Testis (tissue), 3 donors: ENCODE data around the gene BTBD10. TPM values are rescaled to one million over a fixed set of nuclear protein-coding genes. Genes with fewer than 3 reads are reported as not detected.

Experiments
- DNase-seq: peaks from one replicate; pipeline ENCODE4 v3.0.0-alpha.2; 2019
- H3K27ac ChIP-seq, 2 donors: fragments of 200-600 bp; sonication (generic); one replicate each; pipeline ENCODE4 v1.5.1; 2019
- H3K27me3 ChIP-seq: fragments of 200-600 bp; sonication (generic); one replicate; pipeline ENCODE4 v1.5.1; 2019
- H3K36me3 ChIP-seq: fragments of 200-600 bp; sonication (generic); one replicate; pipeline ENCODE4 v1.5.1; 2017; ENCODE audit warnings: low read depth; ENCODE audit errors: missing control alignments
- H3K4me1 ChIP-seq: fragments of 200-600 bp; sonication (generic); one replicate; pipeline ENCODE4 v1.5.1; 2019
- H3K4me3 ChIP-seq, 2 donors: fragments of 200-600 bp; sonication (generic); one replicate each; pipeline ENCODE4 v1.5.1; 2017 to 2019
- H3K9me3 ChIP-seq: fragments of 200-600 bp; sonication (generic); one replicate; pipeline ENCODE4 v1.5.1; 2017
- POLR2A ChIP-seq: fragments of 450-650 bp; IDR thresholded peaks from one replicate; pipeline ENCODE4 v1.6.1; 2017; ENCODE audit warnings: antibody characterized with exemption, mild to moderate bottlenecking, moderate library complexity
- WGBS, 2 donors: methylation state at CpG; one replicate each; pipeline ENCODE4 v1.1.5; 2018; 5-methylcytosine and 5-hydroxymethylcytosine counted together
- intact Hi-C: fragments of 100-400 bp; cut with DNase I; formaldehyde crosslinking; loops from one replicate; pipeline ENCODE4 v1.15.1; 2023; ENCODE audit warnings: low total_unique reads
- polyA plus RNA-seq: library from polyadenylated mRNA; stranded (reverse); fragments of 350-450 nt; fragmentation: Illumina TruSeq; extraction: RNeasy Lipid Tissue Mini Kit (QIAGEN cat#74804); gene quantifications from one replicate; pipeline ENCODE4 v1.2.3, GENCODE V29; 2014; ENCODE audit warnings: low read depth, low replicate concordance; ENCODE audit not compliant: insufficient read depth
- total RNA-seq, 2 donors: library from RNA; depleted of rRNA; stranded (reverse); fragments of >200 nt; gene quantifications; one replicate each; pipeline ENCODE4 v1.2.3, GENCODE V29; 2016
- TF ChIP-seq, protein P1 (sequence below), 3 experiments: fragments of 450-650 bp in 2 of 3; fragments of 200-600 bp in 1 of 3; sonication (generic) in 1 of 3; IDR thresholded peaks; one replicate each; pipeline ENCODE4 v1.5.1; 2016 to 2019; ENCODE audit warnings: antibody characterized with exemption in 3 of 3, mild to moderate bottlenecking in 2 of 3, moderate library complexity in 1 of 3

BTBD10 gene
- total and polyA plus RNA-seq, 3 donors from 2014 or later, result 47.0 to 81.7 (median 69.4) TPM

DNA sequence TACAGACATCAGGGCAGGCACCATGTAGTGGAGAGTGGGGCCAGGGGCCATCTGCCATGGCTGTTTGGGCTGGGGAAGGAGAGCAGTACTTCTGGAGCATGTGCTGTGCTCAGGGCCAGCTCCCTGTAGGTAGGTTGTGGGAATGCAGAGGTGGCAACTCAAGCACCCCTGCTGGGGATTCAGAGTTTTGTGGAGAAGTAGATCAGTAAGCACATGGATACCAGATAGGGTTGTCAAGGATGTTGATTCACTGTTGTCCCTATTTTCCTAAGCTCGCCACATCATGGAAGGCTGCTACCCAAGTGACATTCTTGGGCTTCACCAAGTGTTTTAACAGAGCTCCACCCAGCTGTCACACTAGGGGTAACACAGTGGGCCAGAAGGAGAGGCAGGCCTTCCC lies 118.2 kb downstream of the BTBD10 start:
- WGBS, 2 donors, result 88 to 89% methylated on average over 1 of the region's 1 CpG
- H3K4me3 ChIP-seq, result no peak overlapping the region
- H3K36me3 ChIP-seq, result no peaks in the 10 kb centered on the region
- H3K27me3 ChIP-seq, result no peaks in the 10 kb centered on the region
- intact Hi-C loops, result no loop called here
- TF ChIP-seq, protein P1, sequence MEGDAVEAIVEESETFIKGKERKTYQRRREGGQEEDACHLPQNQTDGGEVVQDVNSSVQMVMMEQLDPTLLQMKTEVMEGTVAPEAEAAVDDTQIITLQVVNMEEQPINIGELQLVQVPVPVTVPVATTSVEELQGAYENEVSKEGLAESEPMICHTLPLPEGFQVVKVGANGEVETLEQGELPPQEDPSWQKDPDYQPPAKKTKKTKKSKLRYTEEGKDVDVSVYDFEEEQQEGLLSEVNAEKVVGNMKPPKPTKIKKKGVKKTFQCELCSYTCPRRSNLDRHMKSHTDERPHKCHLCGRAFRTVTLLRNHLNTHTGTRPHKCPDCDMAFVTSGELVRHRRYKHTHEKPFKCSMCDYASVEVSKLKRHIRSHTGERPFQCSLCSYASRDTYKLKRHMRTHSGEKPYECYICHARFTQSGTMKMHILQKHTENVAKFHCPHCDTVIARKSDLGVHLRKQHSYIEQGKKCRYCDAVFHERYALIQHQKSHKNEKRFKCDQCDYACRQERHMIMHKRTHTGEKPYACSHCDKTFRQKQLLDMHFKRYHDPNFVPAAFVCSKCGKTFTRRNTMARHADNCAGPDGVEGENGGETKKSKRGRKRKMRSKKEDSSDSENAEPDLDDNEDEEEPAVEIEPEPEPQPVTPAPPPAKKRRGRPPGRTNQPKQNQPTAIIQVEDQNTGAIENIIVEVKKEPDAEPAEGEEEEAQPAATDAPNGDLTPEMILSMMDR (IDR thresholded peaks at IDR 0.05), result no peak
- no peak for TF ChIP-seq POLR2A
- DNase-seq, result no peak
- H3K27ac ChIP-seq, result no peak overlapping the region
- no peaks in the 10 kb centered on the region for H3K9me3 ChIP-seq
- H3K4me1 ChIP-seq, result no peaks in the 10 kb centered on the region

DNA sequence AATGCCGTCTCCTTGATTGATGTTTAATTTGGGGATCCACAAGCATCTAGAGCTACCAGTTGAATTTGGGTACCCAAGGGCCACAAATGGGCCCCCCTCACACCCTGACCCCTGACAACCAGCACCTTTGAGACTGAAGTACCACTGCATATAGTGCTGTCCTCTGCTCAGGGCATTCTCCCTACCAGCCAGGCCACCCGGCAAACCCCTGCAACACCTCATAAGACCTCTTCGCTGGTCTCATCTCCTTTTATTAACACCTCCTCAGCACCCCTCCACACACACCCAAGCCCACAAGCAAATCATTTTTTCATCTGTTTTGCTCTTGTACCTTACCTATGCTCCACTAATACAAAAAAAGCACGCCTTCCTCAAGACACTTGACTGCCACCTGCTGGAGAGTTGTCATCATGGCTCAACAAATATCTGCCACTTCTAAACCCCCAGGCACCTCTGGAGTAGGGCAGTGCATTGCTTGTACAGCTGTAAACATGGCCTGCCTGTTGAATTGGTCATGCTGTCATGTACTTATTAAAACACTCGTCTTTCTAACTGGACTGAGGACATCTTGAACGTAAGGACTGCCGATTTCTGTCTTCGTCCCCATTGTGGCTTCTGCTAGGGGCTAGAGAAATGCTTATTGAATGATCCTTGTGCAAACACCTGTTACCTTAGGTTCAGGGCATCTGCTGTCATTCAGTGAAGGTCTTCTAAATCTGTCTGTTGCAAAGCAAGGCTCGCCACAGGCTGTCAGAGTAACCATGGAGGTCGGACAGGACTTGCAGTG lies 118.9 kb downstream of the BTBD10 start:
- intact Hi-C loops, result no loop called here
- Histone ChIP-seq H3K36me3 (no peaks in the 10 kb centered on the region), H3K27ac (no peak overlapping the region), H3K4me3 (no peak overlapping the region), H3K27me3 (no peaks in the 10 kb centered on the region), H3K4me1 (no peaks in the 10 kb centered on the region), H3K9me3 (no peaks in the 10 kb centered on the region)
- WGBS, 2 donors, result 73 to 79% methylated on average over 10 of the region's 10 CpGs
- TF ChIP-seq, protein P1 (IDR thresholded peaks at IDR 0.05), result peak; percentile 70 to 82 (median 81)
- no peak for TF ChIP-seq POLR2A
- peak; percentile 80 for DNase-seq

DNA sequence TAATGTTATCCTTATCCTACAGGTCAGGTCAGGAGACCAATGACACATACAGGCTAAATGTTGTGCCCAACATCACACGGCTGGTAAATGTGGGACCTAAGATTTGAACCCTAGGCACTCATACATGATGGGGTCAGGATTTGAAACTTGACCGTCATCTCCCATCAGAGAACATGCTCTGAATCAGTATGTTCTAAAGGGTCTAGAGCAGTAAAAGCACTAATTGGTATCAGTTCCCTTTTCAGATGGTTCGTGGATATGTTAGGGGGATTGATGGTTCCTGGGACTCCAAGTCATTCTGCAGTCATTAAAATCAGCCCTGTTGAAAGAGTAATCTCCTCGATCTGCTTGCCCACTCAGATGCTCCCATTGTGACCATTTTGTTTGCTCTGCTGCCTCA lies 120.0 kb downstream of the BTBD10 start:
- intact Hi-C loops, result no loop called here
- Histone ChIP-seq H3K36me3 (no peaks in the 10 kb centered on the region), H3K4me3 (no peak overlapping the region), H3K27ac (no peak overlapping the region), H3K27me3 (no peaks in the 10 kb centered on the region), H3K4me1 (peaks cover 4% of the 10 kb centered on the region), H3K9me3 (no peaks in the 10 kb centered on the region)
- TF ChIP-seq, protein P1 (IDR thresholded peaks at IDR 0.05), result no peak
- no peak for TF ChIP-seq POLR2A
- no peak for DNase-seq
- WGBS, 2 donors, result 87 to 97% methylated on average over 4 of the region's 4 CpGs

DNA sequence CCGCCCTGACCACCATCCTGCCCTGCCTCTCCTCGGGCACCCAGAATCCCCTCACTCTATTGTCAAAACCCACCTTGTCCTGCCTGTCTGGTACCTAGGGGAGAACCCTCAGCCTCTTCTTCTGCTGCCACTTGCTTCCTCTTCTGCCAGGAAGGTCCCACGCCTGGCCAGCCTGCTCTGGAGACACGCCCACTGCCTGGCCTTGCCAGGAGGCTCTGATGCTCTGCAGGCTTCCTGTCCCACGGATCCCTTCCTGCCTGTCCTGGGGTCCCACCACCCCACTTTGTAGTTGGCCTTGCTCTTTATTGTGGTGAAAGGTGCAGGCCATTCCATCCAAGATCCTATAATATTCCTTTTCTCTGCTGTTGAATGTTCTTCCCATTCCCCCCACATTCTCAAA lies 122.0 kb downstream of the BTBD10 start:
- no peak for DNase-seq
- no peak overlapping the region for H3K27ac ChIP-seq
- H3K36me3 ChIP-seq, result no peaks in the 10 kb centered on the region
- no peak overlapping the region for H3K4me3 ChIP-seq
- no peaks in the 10 kb centered on the region for H3K27me3 ChIP-seq
- WGBS, 2 donors, result 83 to 90% methylated on average over 5 of the region's 5 CpGs
- intact Hi-C loops, result no loop called here
- no peaks in the 10 kb centered on the region for H3K9me3 ChIP-seq
- H3K4me1 ChIP-seq, result peaks cover 4% of the 10 kb centered on the region
- TF ChIP-seq POLR2A, result no peak
- TF ChIP-seq, protein P1 (IDR thresholded peaks at IDR 0.05), result no peak
